CD4-positive, alpha-beta T cell (primary cell): ENCODE data around the gene FOXO3. TPM values are rescaled to one million over a fixed set of nuclear protein-coding genes. Genes with fewer than 3 reads are reported as not detected.

Experiments used
- ATAC-seq: fragments of 200-7000 bp; cut with Tn5 transposase; one replicate; pipeline ENCODE4 v1.10.0; 2022; ENCODE audit warnings: mild to moderate bottlenecking; ENCODE audit not compliant: poor library complexity
- CTCF ChIA-PET: fragments of 350-600 bp; sonication (Branson Sonifier 250); formaldehyde crosslinking; loops from one replicate; lab custom pipeline; 2021; ENCODE audit warnings: antibody characterized with exemption, inconsistent platforms; lab: Charles Lee
- POLR2A ChIA-PET: fragments of 350-600 bp; sonication (Branson Sonifier 250); formaldehyde crosslinking; loops from one replicate; lab custom pipeline; 2021; ENCODE audit warnings: antibody characterized with exemption, inconsistent platforms; lab: Charles Lee
- DNase-seq, 14 experiments: peaks; one replicate each; pipeline ENCODE4 v3.0.0-alpha.2; 2013 to 2020; ENCODE audit warnings: mixed read lengths in 2 of 14
- H3K27ac ChIP-seq, 2 donors: one replicate each; pipeline versions ENCODE4 v1.5.1 to v1.7.0; 2013; ENCODE audit warnings: low read length in 2 of 2, low read depth in 1 of 2, mild to moderate bottlenecking in 1 of 2
- H3K27me3 ChIP-seq, 2 experiments: 1 replicate in 1 of 2; 2 replicates in 1 of 2; pipeline versions ENCODE4 v1.6.1 to v1.7.0; 2013; ENCODE audit warnings: low read length in 2 of 2, control low read depth in 1 of 2, mild to moderate bottlenecking in 1 of 2, moderate library complexity in 1 of 2; ENCODE audit not compliant: insufficient read depth in 2 of 2, control insufficient read depth in 1 of 2
- H3K36me3 ChIP-seq: one replicate; pipeline ENCODE4 v1.6.1; 2013; ENCODE audit warnings: low read length, control low read depth; ENCODE audit not compliant: insufficient read depth
- H3K4me1 ChIP-seq: one replicate; pipeline ENCODE4 v1.6.1; 2013; ENCODE audit warnings: low read length, control low read depth; ENCODE audit not compliant: insufficient read depth
- H3K4me3 ChIP-seq: one replicate; pipeline ENCODE4 v1.5.1; 2013; ENCODE audit warnings: mild to moderate bottlenecking, low read length, moderate library complexity
- H3K9me3 ChIP-seq, 2 experiments: 1 replicate in 1 of 2; 2 replicates in 1 of 2; pipeline versions ENCODE4 v1.6.1 to v1.7.0; 2013; ENCODE audit warnings: low read length in 2 of 2, mild to moderate bottlenecking in 2 of 2, control low read depth in 1 of 2, moderate library complexity in 1 of 2; ENCODE audit not compliant: control insufficient read depth in 1 of 2, insufficient read depth in 1 of 2
- H3K27ac Mint-ChIP-seq: one replicate; pipeline ENCODE4 v1.8.0; 2020; ENCODE audit warnings: mixed read lengths
- H3K27me3 Mint-ChIP-seq: one replicate; pipeline ENCODE4 v1.8.0; 2021; ENCODE audit warnings: mixed read lengths
- H3K36me3 Mint-ChIP-seq: one replicate; pipeline ENCODE4 v1.8.0; 2021; ENCODE audit warnings: low read depth, mixed read lengths
- H3K4me1 Mint-ChIP-seq: one replicate; pipeline ENCODE4 v1.8.0; 2021; ENCODE audit warnings: low read depth, mixed read lengths
- H3K4me3 Mint-ChIP-seq: one replicate; pipeline ENCODE4 v1.8.0; 2020; ENCODE audit warnings: mild to moderate bottlenecking, mixed read lengths
- H3K9me3 Mint-ChIP-seq: one replicate; pipeline ENCODE4 v1.8.0; 2020; ENCODE audit warnings: mixed read lengths
- intact Hi-C, 2 experiments: fragments of 100-400 bp; cut with DNase I in 1 of 2; cut with micrococcal nuclease in 1 of 2; formaldehyde crosslinking; loops; one replicate each; pipeline versions ENCODE4 v1.15.1 to v1.9.0; 2023 to 2025; cut with DNase I, micrococcal nuclease
- total RNA-seq, 174 experiments: library from RNA in 2 of 174; stranded (reverse) in 2 of 174; gene quantifications; one replicate each; pipeline ENCODE4 v1.2.3 and lab custom pipeline; 2021 to 2026
- TF ChIP-seq, protein P1 (sequence below): fragments of 200-600 bp; IDR thresholded peaks from one replicate; pipeline ENCODE4 v1.8.0; 2022; ENCODE audit warnings: antibody characterized with exemption, mild to moderate bottlenecking

Gene FOXO3
- total RNA-seq, 2 experiments from 2014 or later: 24.3 to 25.3 TPM

DNA sequence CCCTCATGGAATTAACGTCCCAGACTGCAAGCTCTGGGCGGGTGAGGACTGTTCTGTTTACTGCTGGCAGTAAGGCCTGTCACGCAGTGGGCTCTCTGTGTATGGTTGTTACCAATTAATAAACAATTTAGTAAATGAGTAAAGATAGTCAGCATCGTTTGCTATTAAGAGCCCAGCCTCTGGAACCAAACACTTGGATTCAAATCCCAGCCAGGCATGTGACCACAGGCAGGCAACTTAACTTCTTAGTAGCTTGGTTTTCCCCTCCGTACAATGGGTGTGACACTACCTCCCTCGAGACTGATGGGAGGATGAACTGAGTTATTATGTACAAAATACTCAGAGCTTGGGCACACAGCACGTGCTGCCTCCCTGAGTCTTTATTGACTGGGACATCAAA is 149.8 kb downstream of the FOXO3 start:
- peaks cover 17% of the 10 kb centered on the region for H3K4me1 ChIP-seq
- H3K36me3 ChIP-seq: no peaks in the 10 kb centered on the region
- intact Hi-C loops: no loop called here
- H3K4me3 ChIP-seq: no peak overlapping the region
- Mint-ChIP-seq H3K4me3 (no peak overlapping the region), H3K4me1 (peaks cover 9% of the 10 kb centered on the region), H3K36me3 (no peaks in the 10 kb centered on the region), H3K27me3 (no peaks in the 10 kb centered on the region), H3K9me3 (no peaks in the 10 kb centered on the region), H3K27ac (no peak overlapping the region)
- no peaks in the 10 kb centered on the region for H3K9me3 ChIP-seq
- ATAC-seq: no peak
- no peak for DNase-seq
- CTCF ChIA-PET: no interaction called here
- H3K27me3 ChIP-seq: no peaks in the 10 kb centered on the region
- H3K27ac ChIP-seq: no peak overlapping the region
- TF ChIP-seq, protein P1, sequence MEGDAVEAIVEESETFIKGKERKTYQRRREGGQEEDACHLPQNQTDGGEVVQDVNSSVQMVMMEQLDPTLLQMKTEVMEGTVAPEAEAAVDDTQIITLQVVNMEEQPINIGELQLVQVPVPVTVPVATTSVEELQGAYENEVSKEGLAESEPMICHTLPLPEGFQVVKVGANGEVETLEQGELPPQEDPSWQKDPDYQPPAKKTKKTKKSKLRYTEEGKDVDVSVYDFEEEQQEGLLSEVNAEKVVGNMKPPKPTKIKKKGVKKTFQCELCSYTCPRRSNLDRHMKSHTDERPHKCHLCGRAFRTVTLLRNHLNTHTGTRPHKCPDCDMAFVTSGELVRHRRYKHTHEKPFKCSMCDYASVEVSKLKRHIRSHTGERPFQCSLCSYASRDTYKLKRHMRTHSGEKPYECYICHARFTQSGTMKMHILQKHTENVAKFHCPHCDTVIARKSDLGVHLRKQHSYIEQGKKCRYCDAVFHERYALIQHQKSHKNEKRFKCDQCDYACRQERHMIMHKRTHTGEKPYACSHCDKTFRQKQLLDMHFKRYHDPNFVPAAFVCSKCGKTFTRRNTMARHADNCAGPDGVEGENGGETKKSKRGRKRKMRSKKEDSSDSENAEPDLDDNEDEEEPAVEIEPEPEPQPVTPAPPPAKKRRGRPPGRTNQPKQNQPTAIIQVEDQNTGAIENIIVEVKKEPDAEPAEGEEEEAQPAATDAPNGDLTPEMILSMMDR: no peak
- POLR2A ChIA-PET: no interaction called here

DNA sequence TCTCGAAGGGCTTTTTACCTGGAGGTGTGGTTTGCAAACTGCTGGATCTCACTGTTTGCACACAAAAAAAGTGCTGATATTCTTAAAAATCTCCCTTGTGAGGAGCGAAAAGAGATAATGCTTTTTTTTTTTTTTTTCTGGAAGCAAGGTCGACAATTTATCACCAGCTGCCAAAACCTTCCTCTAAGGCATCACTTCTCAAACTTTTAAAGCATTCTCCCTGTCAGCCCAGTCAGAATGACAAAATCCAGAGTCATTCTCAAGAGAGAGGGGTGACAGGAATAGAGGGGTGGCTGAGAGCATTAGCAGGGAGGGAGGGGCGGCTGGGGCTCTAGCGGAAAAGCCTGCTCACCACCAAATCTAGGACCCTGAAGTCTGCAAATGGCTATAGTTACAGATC is 150.4 kb downstream of the FOXO3 start:
- CTCF ChIA-PET: no interaction called here
- TF ChIP-seq, protein P1: no peak
- no peak overlapping the region for H3K27ac ChIP-seq
- Mint-ChIP-seq H3K36me3 (no peaks in the 10 kb centered on the region), H3K27ac (no peak overlapping the region), H3K4me3 (no peak overlapping the region), H3K9me3 (no peaks in the 10 kb centered on the region), H3K4me1 (peaks cover 9% of the 10 kb centered on the region), H3K27me3 (no peaks in the 10 kb centered on the region)
- no peaks in the 10 kb centered on the region for H3K9me3 ChIP-seq
- no peak overlapping the region for H3K4me3 ChIP-seq
- POLR2A ChIA-PET: no interaction called here
- H3K27me3 ChIP-seq: no peaks in the 10 kb centered on the region
- no peak for ATAC-seq
- intact Hi-C loops: no loop called here
- peaks cover 21% of the 10 kb centered on the region for H3K4me1 ChIP-seq
- no peaks in the 10 kb centered on the region for H3K36me3 ChIP-seq
- DNase-seq: no peak

DNA sequence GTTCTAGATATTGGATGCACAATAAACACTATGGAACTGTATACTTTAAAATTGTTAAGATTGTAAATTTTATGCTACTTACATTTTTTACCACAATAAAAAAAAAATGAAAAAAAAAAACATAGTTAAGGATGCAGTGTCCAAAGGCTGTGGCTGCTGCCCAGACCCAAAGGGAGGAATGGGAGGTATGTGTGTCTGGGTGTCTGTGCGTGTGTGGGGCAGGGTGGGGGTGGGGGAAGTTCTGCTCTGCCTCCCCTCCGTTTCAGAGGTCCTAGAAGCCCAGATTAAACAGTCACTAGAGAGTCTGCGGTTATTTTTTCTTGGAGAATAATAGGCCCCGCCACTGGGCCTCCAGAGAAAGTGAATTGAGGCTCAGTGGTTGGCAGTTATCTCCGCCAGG is 151.1 kb downstream of the FOXO3 start:
- H3K27ac ChIP-seq: no peak overlapping the region
- ChIA-PET POLR2A (no interaction called here), CTCF (no interaction called here)
- Mint-ChIP-seq H3K27me3 (no peaks in the 10 kb centered on the region), H3K36me3 (no peaks in the 10 kb centered on the region), H3K27ac (no peak overlapping the region), H3K4me3 (no peak overlapping the region), H3K4me1 (peaks cover 9% of the 10 kb centered on the region), H3K9me3 (no peaks in the 10 kb centered on the region)
- no peak overlapping the region for H3K4me3 ChIP-seq
- H3K27me3 ChIP-seq: no peaks in the 10 kb centered on the region
- ATAC-seq: no peak
- peaks cover 21% of the 10 kb centered on the region for H3K4me1 ChIP-seq
- no peaks in the 10 kb centered on the region for H3K36me3 ChIP-seq
- intact Hi-C loops: no loop called here
- H3K9me3 ChIP-seq: no peaks in the 10 kb centered on the region
- TF ChIP-seq, protein P1: no peak
- no peak for DNase-seq
